GM20000 (cell line): ENCODE results near the gene CSNK1G1.
"Not testable (repeated sequence)": the region's sequence is repeated elsewhere in the genome, so short reads cannot be mapped to it uniquely, and the experiment has no call there.

ENCODE experiments used
- DNase-seq: peaks from one replicate; pipeline ENCODE4 v3.0.0; 2012; ENCODE audit warnings: low spot score
- TF ChIP-seq, protein P1 (sequence below): IDR thresholded peaks from 2 replicates; pipeline ENCODE4 v1.5.1; 2012; ENCODE audit warnings: mild to moderate bottlenecking, control low read depth; ENCODE audit errors: extremely low read depth, missing control alignments

CSNK1G1 gene

DNA sequence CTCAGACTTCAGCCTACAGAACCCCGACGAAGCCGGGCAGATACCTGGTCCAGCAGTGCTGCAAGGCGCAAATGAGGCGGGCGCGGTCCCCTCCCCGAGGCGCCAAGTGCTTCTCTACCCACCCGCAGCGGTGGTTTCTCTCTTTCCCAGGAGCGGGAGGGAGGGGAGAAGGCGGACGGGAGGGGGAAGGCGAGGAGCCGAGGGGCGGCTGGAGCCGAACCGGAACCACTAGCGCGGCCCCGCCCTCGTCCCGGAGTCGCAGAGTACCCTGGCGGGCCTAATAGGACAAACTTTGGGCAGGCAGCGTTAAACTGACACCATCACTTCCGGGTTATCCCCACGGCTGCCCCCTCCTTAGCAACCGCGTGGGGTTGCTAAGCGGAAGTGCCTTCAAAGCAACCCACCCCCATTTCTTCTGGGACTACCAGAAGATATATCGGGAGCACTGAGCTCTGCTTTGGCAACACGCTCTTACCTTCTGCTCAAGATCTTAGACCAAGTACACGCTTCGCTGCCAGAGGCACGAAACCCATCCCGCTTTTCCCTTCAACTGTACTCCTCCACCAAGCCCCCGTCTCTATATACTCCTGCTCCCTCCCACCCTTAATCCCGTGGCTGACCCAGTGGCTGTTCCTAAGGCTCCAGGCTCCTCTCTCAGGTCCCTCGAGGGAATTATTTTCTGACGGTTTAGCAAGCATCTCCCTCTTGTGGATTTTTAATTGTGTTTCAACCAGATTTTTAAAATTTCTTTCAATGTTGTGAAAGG lies at the start of gene CSNK1G1:
TSS of gene CSNK1G1 (minus strand) at position 230 of the 766 bp plus-strand sequence. CDS start 55,674 bp downstream, outside the sequence.
- DNase-seq = peak; percentile 90
- TF ChIP-seq, protein P1, sequence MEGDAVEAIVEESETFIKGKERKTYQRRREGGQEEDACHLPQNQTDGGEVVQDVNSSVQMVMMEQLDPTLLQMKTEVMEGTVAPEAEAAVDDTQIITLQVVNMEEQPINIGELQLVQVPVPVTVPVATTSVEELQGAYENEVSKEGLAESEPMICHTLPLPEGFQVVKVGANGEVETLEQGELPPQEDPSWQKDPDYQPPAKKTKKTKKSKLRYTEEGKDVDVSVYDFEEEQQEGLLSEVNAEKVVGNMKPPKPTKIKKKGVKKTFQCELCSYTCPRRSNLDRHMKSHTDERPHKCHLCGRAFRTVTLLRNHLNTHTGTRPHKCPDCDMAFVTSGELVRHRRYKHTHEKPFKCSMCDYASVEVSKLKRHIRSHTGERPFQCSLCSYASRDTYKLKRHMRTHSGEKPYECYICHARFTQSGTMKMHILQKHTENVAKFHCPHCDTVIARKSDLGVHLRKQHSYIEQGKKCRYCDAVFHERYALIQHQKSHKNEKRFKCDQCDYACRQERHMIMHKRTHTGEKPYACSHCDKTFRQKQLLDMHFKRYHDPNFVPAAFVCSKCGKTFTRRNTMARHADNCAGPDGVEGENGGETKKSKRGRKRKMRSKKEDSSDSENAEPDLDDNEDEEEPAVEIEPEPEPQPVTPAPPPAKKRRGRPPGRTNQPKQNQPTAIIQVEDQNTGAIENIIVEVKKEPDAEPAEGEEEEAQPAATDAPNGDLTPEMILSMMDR = no peak

DNA sequence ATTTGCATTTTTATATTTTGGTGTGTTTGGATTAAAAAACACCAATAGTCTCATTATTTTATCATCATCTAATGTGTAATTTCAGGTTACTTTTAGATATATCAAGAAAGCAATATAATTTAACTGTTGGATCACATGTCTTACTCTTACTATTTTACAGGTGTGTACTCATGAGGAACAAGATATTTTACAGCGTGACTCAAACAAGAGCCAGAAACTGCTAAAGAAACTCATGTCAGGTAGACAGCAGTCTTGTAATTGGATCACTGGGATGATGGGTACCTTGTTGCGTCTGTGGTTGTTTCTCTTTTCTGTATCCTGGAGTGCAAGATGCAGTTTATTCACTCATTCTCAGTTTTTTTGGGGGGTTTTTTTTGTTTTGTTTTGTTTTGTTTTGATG lies 44.6 kb upstream of the CSNK1G1 start:
- no peak for DNase-seq
- TF ChIP-seq, protein P1 = no peak

DNA sequence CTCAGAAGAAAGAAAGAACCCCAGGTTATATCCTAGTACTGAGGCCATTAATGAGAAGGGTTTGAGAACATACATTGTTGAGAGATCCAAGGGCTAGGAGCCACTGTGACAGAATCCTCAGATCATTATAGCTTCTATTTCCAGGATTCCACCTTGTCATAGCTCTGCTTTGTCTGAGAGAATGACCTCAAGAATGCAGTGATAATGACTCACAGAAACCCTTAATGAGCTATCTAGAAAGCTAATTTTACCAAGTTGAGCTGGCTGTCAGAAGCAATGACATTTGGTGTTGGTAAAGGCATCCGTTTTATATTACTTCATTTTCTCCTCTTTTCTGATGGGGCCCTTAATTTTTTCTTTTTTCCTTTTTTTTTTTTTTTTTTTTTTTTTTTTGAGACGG lies 42.6 kb upstream of the CSNK1G1 start:
- TF ChIP-seq, protein P1 = no peak
- DNase-seq = no peak

DNA sequence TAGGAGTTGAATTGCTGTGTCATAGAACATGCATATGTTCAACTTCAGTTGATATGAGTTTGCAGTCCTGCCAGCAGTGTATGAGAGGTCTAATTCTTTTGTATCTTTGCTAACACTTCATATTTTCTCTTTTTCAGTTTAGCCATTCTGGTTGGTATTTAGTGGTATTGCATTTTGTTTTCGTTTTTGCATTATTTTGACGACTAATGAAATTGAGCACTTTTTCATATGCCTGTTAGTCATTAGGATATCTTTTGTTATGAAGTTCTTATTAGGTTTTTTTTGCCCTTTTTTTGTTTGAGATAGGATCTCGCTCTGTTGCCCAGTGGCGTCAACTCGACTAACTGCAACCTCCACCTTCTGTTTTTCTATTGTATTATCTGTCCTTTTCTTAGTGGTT lies 40.8 kb upstream of the CSNK1G1 start:
- TF ChIP-seq, protein P1 = no peak
- DNase-seq = no peak

DNA sequence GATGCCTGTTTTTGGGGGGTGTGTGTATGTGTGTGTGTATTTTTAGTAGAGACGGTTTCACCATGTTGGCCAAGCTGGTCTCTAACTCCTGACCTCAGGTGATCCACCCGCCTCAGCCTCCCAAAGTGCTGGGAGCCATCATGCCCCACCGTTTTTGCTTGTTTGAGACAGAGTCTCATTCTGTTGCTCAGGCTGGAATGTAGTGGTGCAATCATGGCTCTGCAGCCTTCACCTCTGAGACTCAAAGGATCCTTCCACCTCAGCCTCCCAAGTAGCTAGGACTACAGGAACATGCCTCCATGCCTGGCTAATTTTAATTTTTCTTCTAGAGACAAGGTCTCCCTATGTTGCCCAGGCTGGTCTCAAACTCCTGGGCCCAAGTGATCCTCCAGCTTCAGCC lies 36.5 kb upstream of the CSNK1G1 start:
- DNase-seq = not testable (repeated sequence)

DNA sequence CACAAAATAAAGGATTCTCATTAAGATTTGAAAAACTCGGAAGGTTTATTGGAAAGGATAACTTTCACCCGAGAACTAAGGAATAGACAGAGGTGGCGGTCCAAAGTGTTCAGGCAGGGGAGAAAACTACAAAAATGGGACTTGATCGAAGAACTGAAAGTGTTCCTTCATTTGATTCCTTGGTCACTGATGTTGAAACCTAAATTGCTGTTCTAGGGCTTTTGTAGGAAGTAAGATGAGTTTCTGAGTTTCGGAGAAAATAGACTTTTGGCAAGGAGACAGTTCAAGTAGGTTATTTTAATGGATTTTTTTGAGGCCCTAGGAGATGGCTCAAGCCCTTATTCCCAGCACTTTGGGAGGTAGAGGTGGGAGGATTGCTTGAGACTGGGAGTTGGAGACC lies 33.1 kb upstream of the CSNK1G1 start:
- DNase-seq = no peak
- TF ChIP-seq, protein P1 = no peak

DNA sequence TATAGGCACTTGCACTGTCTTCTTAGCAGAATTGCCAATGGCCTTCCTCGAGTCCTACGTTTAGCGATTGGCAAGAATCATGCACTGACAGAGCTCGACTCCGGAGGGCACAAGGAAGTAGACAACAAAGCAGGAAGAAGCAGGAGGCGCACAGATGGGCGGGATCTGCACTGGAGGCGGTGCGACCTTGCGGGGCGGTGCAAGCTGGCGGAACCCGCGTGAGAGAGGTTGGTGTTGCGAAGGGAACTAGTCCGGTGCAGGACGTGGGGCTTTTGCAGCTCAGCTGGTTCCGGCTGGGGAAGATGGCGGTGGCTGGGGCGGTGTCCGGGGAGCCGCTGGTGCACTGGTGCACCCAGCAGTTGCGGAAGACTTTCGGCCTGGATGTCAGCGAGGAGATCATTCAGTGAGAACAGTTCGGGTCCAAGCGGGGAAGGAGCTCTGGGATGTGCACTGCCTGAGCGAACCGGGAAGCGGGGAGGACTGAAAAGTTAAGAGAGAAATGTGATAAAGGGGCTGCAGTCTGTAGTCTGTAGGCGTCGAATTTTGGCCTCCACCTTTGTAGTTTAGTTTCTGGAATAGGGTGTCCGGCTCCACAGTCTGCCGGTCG lies 31.7 kb upstream of the CSNK1G1 start, which contains the start of gene TRIP4:
TSS of gene TRIP4 (plus strand) at position 275 of the 607 bp plus-strand sequence. CDS start at position 303, 28 bp downstream.
- TF ChIP-seq, protein P1 = peak; percentile 2
- peak; percentile 89 for DNase-seq
